ENCODE measurements around the gene SSBP3. TPM values are rescaled to one million over a fixed set of nuclear protein-coding genes. Genes with fewer than 3 reads are reported as not detected.

SSBP3 gene
- total RNA-seq, 1 experiment from 2014 or later = 37.5 TPM

GRCh38 chr1:54364995-54365394, 41.2 kb downstream of the SSBP3 start:
- CTCF ChIA-PET = no interaction called here
- intact Hi-C loops (cut with micrococcal nuclease) = no loop called here
- BruUV-seq (replicated peaks) = no TSS peak
- POLR2A ChIA-PET = no interaction called here
- Histone ChIP-seq H3K4me2 (ENCODE audit: low read length) (no peak overlapping the region), H3K4me1 (ENCODE audit: control insufficient read depth in 1 of 2, insufficient read depth in 2 of 2, low read length in 2 of 2) (peaks cover 0 to 6% of the 10 kb centered on the region in 2 experiments; a peak in 1 of 4 replicates), H3K27ac (ENCODE audit: low read depth, low read length) (no peak overlapping the region), H3K4me3 (replicated peaks in 1 of 2; ENCODE audit: low read depth in 1 of 2, low read length in 2 of 2) (no peak overlapping the region), H4K20me1 (ENCODE audit: insufficient read depth) (no peaks in the 10 kb centered on the region), H3K9me3 (ENCODE audit: control insufficient read depth in 1 of 2, insufficient read depth in 1 of 2, low read depth in 1 of 2, low read length in 2 of 2) (no peaks in the 10 kb centered on the region), H2AFZ (ENCODE audit: low read depth, low read length, poor library complexity, severe bottlenecking) (no peak overlapping the region), H3K27me3 (ENCODE audit: insufficient read depth, low read length) (no peaks in the 10 kb centered on the region), H3K79me2 (ENCODE audit: insufficient read depth, low read length) (no peaks in the 10 kb centered on the region), H3K36me3 (ENCODE audit: control insufficient read depth in 1 of 2, insufficient read depth in 2 of 2, low read length in 2 of 2) (no peaks in the 10 kb centered on the region), H3K9ac (ENCODE audit: low read length) (no peak overlapping the region), H3K9me2 (ENCODE audit: insufficient read depth) (no peaks in the 10 kb centered on the region)
- TF ChIP-seq MAX (IDR thresholded peaks at IDR 0.05) (no peak), CEBPB (IDR thresholded peaks at IDR 0.05; ENCODE audit: low read depth) (no peak), ZFX (IDR thresholded peaks at IDR 0.05) (no peak), ELF1 (IDR thresholded peaks at IDR 0.05; ENCODE audit: borderline replicate concordance, low read depth) (no peak), SP1 (IDR thresholded peaks at IDR 0.05; ENCODE audit: low read depth) (no peak), CBX3 (IDR thresholded peaks at IDR 0.05; ENCODE audit: low read depth) (no peak), FOSL1 (IDR thresholded peaks at IDR 0.05; ENCODE audit: low read depth) (no peak), ATF3 (IDR thresholded peaks at IDR 0.05) (no peak), YY1 (IDR thresholded peaks at IDR 0.05; ENCODE audit: extremely low read depth, insufficient replicate concordance, low read depth, low read length) (no peak), POLR2A (IDR thresholded peaks at IDR 0.05; ENCODE audit: borderline replicate concordance, extremely low read depth, insufficient read depth, insufficient read length) (no peak), EZH2phosphoT487 (IDR thresholded peaks at IDR 0.05; ENCODE audit: borderline replicate concordance) (no peak), SIN3A (IDR thresholded peaks at IDR 0.05; ENCODE audit: low read depth) (no peak), RAD21 (IDR thresholded peaks at IDR 0.05; ENCODE audit: low read depth) (no peak)
- RAD21 ChIA-PET (ENCODE audit: low non-redundant PET in 1 of 2, low total read pairs in 2 of 2, uncharacterized antibody in 2 of 2, unreplicated experiment in 2 of 2) = no interaction called here
- no peak for ATAC-seq
- DNase-seq (ENCODE audit: low read depth, low spot score) = no peak

- peaks cover 0 to 7% of the 10 kb centered on the region in 2 experiments; a peak in 1 of 4 replicates for H3K4me1 ChIP-seq (ENCODE audit: control insufficient read depth in 1 of 2, insufficient read depth in 2 of 2, low read length in 2 of 2)
- H3K36me3 ChIP-seq (ENCODE audit: control insufficient read depth in 1 of 2, insufficient read depth in 2 of 2, low read length in 2 of 2) = no peaks in the 10 kb centered on the region
- H3K9ac ChIP-seq (ENCODE audit: low read length) = no peak overlapping the region
- H3K4me2 ChIP-seq (ENCODE audit: low read length) = no peak overlapping the region
- H3K79me2 ChIP-seq (ENCODE audit: insufficient read depth, low read length) = no peaks in the 10 kb centered on the region
- no peaks in the 10 kb centered on the region for H3K27me3 ChIP-seq (ENCODE audit: insufficient read depth, low read length)
- ChIA-PET CTCF (no interaction called here), POLR2A (no interaction called here), RAD21 (ENCODE audit: low non-redundant PET in 1 of 2, low total read pairs in 2 of 2, uncharacterized antibody in 2 of 2, unreplicated experiment in 2 of 2) (no interaction called here)
- H3K9me3 ChIP-seq (ENCODE audit: control insufficient read depth in 1 of 2, insufficient read depth in 1 of 2, low read depth in 1 of 2, low read length in 2 of 2) = no peaks in the 10 kb centered on the region
- no peak for DNase-seq (ENCODE audit: low read depth, low spot score)
- no peaks in the 10 kb centered on the region for H3K9me2 ChIP-seq (ENCODE audit: insufficient read depth)
- no TSS peak for BruUV-seq (replicated peaks)
- TF ChIP-seq YY1 (IDR thresholded peaks at IDR 0.05; ENCODE audit: extremely low read depth, insufficient replicate concordance, low read depth, low read length) = no peak
- TF ChIP-seq JUND (IDR thresholded peaks at IDR 0.05) = no peak
- no peak for TF ChIP-seq POLR2AphosphoS5 (IDR thresholded peaks at IDR 0.05; ENCODE audit: low read depth, low read length)
- no peak for TF ChIP-seq CEBPB (IDR thresholded peaks at IDR 0.05; ENCODE audit: low read depth)
- no peak for TF ChIP-seq MAX (IDR thresholded peaks at IDR 0.05)
- TF ChIP-seq ELF1 (IDR thresholded peaks at IDR 0.05; ENCODE audit: borderline replicate concordance, low read depth) = no peak
- H2AFZ ChIP-seq (ENCODE audit: low read depth, low read length, poor library complexity, severe bottlenecking) = no peak overlapping the region
- no peak overlapping the region for H3K27ac ChIP-seq (ENCODE audit: low read depth, low read length)
- intact Hi-C loops (cut with micrococcal nuclease) = no loop called here
- H3K4me3 ChIP-seq (replicated peaks in 1 of 2; ENCODE audit: low read depth in 1 of 2, low read length in 2 of 2) = no peak overlapping the region
- no peaks in the 10 kb centered on the region; the same call in 1 of the 2 replicates for H4K20me1 ChIP-seq (ENCODE audit: insufficient read depth)
- ATAC-seq = no peak
Observed at GRCh38 chr1:54364582-54364981, 41.6 kb downstream of the SSBP3 start.
